K562 (cell line): ENCODE data around the gene HSPB1. TPM values are rescaled to one million over a fixed set of nuclear protein-coding genes. Genes with fewer than 3 reads are reported as not detected.

Experiments
- DMBX1 ChIP-seq: fragments of 250-450 bp; sonication (Bioruptor Pico); IDR thresholded peaks from 2 replicates; pipeline ENCODE4 v1.8.0; 2022; ENCODE audit warnings: inconsistent platforms, mild to moderate bottlenecking, moderate library complexity, borderline replicate concordance
- ESRRB ChIP-seq: fragments of 250-450 bp; sonication (Bioruptor Pico); IDR thresholded peaks from 2 replicates; pipeline ENCODE4 v1.5.0; 2020; ENCODE audit warnings: mild to moderate bottlenecking, moderate library complexity, borderline replicate concordance
- FOXJ3 ChIP-seq: sonication (generic); formaldehyde crosslinking; IDR thresholded peaks from 2 replicates; pipeline ENCODE4 v1.4.0; 2020; ENCODE audit warnings: mild to moderate bottlenecking, missing genetic modification reagents
- FOXM1 ChIP-seq, 2 experiments: fragments of 450-650 bp in 1 of 2; sonication (generic) in 1 of 2; formaldehyde crosslinking in 1 of 2; IDR thresholded peaks; 2 replicates each; pipeline versions ENCODE4 v1.6.1 to v1.9.0; 2017 to 2022; ENCODE audit warnings: low read depth in 2 of 2, mild to moderate bottlenecking in 2 of 2, missing genetic modification reagents in 1 of 2, moderate library complexity in 1 of 2
- HDAC2 ChIP-seq: fragments of 450-650 bp; IDR thresholded peaks from 2 replicates; pipeline ENCODE4 v1.6.1; 2016; ENCODE audit warnings: mild to moderate bottlenecking
- HOMEZ ChIP-seq: fragments of 250-450 bp; sonication (Bioruptor Pico); IDR thresholded peaks from 2 replicates; pipeline ENCODE4 v1.4.0; 2020; ENCODE audit warnings: mild to moderate bottlenecking, moderate library complexity
- HOXB6 ChIP-seq: fragments of 250-450 bp; sonication (Bioruptor Pico); IDR thresholded peaks from 2 replicates; pipeline ENCODE4 v1.5.1; 2022; ENCODE audit warnings: mild to moderate bottlenecking, borderline replicate concordance
- MYBL2 ChIP-seq, 2 experiments: fragments of 450-650 bp in 1 of 2; sonication (generic) in 1 of 2; formaldehyde crosslinking in 1 of 2; IDR thresholded peaks; 2 replicates each; pipeline versions ENCODE4 v1.6.1 to v1.8.1; 2017 to 2022; ENCODE audit warnings: borderline replicate concordance in 1 of 2, inconsistent platforms in 1 of 2, low read depth in 1 of 2, mild to moderate bottlenecking in 1 of 2, missing genetic modification reagents in 1 of 2, moderate library complexity in 1 of 2
- NCOR1 ChIP-seq: fragments of 450-650 bp; IDR thresholded peaks from 2 replicates; pipeline ENCODE4 v1.6.1; 2016; ENCODE audit warnings: mild to moderate bottlenecking, moderate library complexity
- RBBP5 ChIP-seq: fragments of 200-600 bp; sonication (generic); IDR thresholded peaks from 2 replicates; pipeline ENCODE4 v1.6.1; 2012; ENCODE audit warnings: borderline replicate concordance, mild to moderate bottlenecking, low read length, control low read depth, inconsistent platforms; ENCODE audit not compliant: insufficient read depth, poor library complexity, severe bottlenecking
- RBFOX2 ChIP-seq: fragments of 200-400 bp; formaldehyde crosslinking; IDR thresholded peaks from 2 replicates; pipeline ENCODE4 v1.6.1; 2017; ENCODE audit warnings: low read depth, mild to moderate bottlenecking, low read length, moderate library complexity
- RNF2 ChIP-seq: sonication (generic); IDR thresholded peaks from 2 replicates; pipeline ENCODE4 v1.6.1; 2016
- SIX5 ChIP-seq, 2 experiments: IDR thresholded peaks; 2 replicates each; pipeline ENCODE4 v1.6.1; 2011; ENCODE audit warnings: low read length in 2 of 2, borderline replicate concordance in 1 of 2, low read depth in 1 of 2, mild to moderate bottlenecking in 1 of 2, moderate library complexity in 1 of 2; ENCODE audit not compliant: insufficient read depth in 1 of 2
- SMARCA4 ChIP-seq: fragments of 450-650 bp; IDR thresholded peaks from 2 replicates; pipeline ENCODE4 v1.6.1; 2016
- ZNF184 ChIP-seq: sonication (generic); formaldehyde crosslinking; IDR thresholded peaks from 2 replicates; pipeline ENCODE4 v1.5.0; 2020; ENCODE audit warnings: missing genetic modification reagents
- ZNF274 ChIP-seq: IDR thresholded peaks from 2 replicates; pipeline ENCODE4 v1.6.1; 2011; ENCODE audit warnings: low read depth, mild to moderate bottlenecking, low read length, moderate library complexity, borderline replicate concordance
- ZNF551 ChIP-seq: fragments of 250-450 bp; sonication (Bioruptor Pico); IDR thresholded peaks from 2 replicates; pipeline ENCODE4 v1.5.0; 2021; ENCODE audit warnings: mild to moderate bottlenecking, moderate library complexity
- polyA plus RNA-seq, 8 experiments: library from polyadenylated mRNA; depleted of rRNA in 4 of 8; stranded (reverse) in 5 of 8; unstranded in 3 of 8; fragments of >200 nt; fragmentation: Nextera tagmentation in 2 of 8; fragmentation: Illumina TruSeq in 1 of 8; extraction: Ambion mirVana in 2 of 8; extraction: Trizol in 1 of 8; gene quantifications; 2 replicates each; pipeline versions ENCODE4 v1.2.1 to v1.2.3, GENCODE V29; 2011 to 2014; ENCODE audit warnings: inconsistent platforms in 1 of 8, missing spikeins in 1 of 8
- total RNA-seq, 7 experiments: library from RNA; depleted of rRNA in 6 of 7; stranded (reverse); fragments of >200 nt in 6 of 7; fragmentation: Illumina TruSeq in 2 of 7; extraction: Trizol in 2 of 7; gene quantifications; 2 replicates each; pipeline versions ENCODE4 v1.2.1 to v1.2.3, GENCODE V29; 2011 to 2021; ENCODE audit warnings: low replicate concordance in 1 of 7
- TF ChIP-seq, protein P1 (sequence below): fragments of 250-450 bp; sonication (Bioruptor Pico); IDR thresholded peaks from 2 replicates; pipeline ENCODE4 v1.8.0; 2022; ENCODE audit warnings: moderate library complexity, mild to moderate bottlenecking, inconsistent platforms
- TF ChIP-seq, protein P2 (sequence below): fragments of 450-650 bp; formaldehyde crosslinking; IDR thresholded peaks from 2 replicates; pipeline ENCODE4 v1.4.0; 2020; ENCODE audit warnings: mild to moderate bottlenecking, moderate library complexity
- TF ChIP-seq, protein P3 (sequence below): IDR thresholded peaks from 2 replicates; pipeline ENCODE4 v1.6.1; 2011; ENCODE audit not compliant: insufficient read length; ENCODE audit errors: extremely low read depth

The HSPB1 gene
- total and polyA plus RNA-seq, 9 of the 15 experiments (the other 6 are each of a cell fraction or from before 2014, with no cell fraction given): 27.1 to 522 (median 138) TPM

- TF ChIP-seq RBBP5: no peak
- TF ChIP-seq, protein P1, sequence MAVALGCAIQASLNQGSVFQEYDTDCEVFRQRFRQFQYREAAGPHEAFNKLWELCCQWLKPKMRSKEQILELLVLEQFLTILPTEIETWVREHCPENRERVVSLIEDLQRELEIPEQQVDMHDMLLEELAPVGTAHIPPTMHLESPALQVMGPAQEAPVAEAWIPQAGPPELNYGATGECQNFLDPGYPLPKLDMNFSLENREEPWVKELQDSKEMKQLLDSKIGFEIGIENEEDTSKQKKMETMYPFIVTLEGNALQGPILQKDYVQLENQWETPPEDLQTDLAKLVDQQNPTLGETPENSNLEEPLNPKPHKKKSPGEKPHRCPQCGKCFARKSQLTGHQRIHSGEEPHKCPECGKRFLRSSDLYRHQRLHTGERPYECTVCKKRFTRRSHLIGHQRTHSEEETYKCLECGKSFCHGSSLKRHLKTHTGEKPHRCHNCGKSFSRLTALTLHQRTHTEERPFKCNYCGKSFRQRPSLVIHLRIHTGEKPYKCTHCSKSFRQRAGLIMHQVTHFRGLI (CRISPR knock-in tag): no peak
- TF ChIP-seq MYBL2 (IDR thresholded peaks at IDR 0.05; ENCODE audit: low read depth): no peak
- TF ChIP-seq MYBL2 (CRISPR knock-in tag; IDR thresholded peaks at IDR 0.05; ENCODE audit: borderline replicate concordance): no peak
- 0 out of 2 replicates have a peak, but pooled peaks have one; percentile 10 for TF ChIP-seq FOXM1 (IDR thresholded peaks at IDR 0.05; ENCODE audit: low read depth)
- TF ChIP-seq FOXM1 (CRISPR knock-in tag; IDR thresholded peaks at IDR 0.05; ENCODE audit: low read depth): no peak
- TF ChIP-seq, protein P2, sequence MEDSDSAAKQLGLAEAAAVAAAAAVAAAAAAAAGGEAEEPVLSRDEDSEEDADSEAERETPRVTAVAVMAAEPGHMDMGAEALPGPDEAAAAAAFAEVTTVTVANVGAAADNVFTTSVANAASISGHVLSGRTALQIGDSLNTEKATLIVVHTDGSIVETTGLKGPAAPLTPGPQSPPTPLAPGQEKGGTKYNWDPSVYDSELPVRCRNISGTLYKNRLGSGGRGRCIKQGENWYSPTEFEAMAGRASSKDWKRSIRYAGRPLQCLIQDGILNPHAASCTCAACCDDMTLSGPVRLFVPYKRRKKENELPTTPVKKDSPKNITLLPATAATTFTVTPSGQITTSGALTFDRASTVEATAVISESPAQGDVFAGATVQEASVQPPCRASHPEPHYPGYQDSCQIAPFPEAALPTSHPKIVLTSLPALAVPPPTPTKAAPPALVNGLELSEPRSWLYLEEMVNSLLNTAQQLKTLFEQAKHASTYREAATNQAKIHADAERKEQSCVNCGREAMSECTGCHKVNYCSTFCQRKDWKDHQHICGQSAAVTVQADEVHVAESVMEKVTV (CRISPR knock-in tag): no peak
- TF ChIP-seq SIX5 (IDR thresholded peaks at IDR 0.05; ENCODE audit: borderline replicate concordance in 1 of 2, insufficient read depth in 1 of 2, low read depth in 1 of 2, low read length in 2 of 2): no peak
- TF ChIP-seq RNF2: peak; percentile 93
- no peak for TF ChIP-seq HOMEZ
- peak; percentile 84 for TF ChIP-seq RBFOX2
- no peak for TF ChIP-seq ESRRB (CRISPR knock-in tag)
- TF ChIP-seq HDAC2: no peak; the same call in 1 of the 2 replicates
- TF ChIP-seq, protein P3, sequence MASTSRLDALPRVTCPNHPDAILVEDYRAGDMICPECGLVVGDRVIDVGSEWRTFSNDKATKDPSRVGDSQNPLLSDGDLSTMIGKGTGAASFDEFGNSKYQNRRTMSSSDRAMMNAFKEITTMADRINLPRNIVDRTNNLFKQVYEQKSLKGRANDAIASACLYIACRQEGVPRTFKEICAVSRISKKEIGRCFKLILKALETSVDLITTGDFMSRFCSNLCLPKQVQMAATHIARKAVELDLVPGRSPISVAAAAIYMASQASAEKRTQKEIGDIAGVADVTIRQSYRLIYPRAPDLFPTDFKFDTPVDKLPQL: no peak
- no peak for TF ChIP-seq ZNF551 (CRISPR knock-in tag)
- TF ChIP-seq FOXJ3: no peak
- TF ChIP-seq NCOR1: peak; percentile 41; the same call in 1 of the 2 replicates
- TF ChIP-seq SMARCA4: 0 out of 2 replicates have a peak, but pooled peaks have one; percentile 23
- TF ChIP-seq ZNF274: no peak
- no peak for TF ChIP-seq HOXB6 (CRISPR knock-in tag)
- no peak for TF ChIP-seq ZNF184 (CRISPR knock-in tag)
- no peak; the same call in 1 of the 2 replicates for TF ChIP-seq DMBX1 (CRISPR knock-in tag)
These were observed 1.0 kb downstream of the HSPB1 start (continued) for GRCh38 chr7:76303202-76304147.
